HepG2 (cell line): Measurements from ENCODE around the gene AKAP12. TPM values are rescaled to one million over a fixed set of nuclear protein-coding genes. Genes with fewer than 3 reads are reported as not detected.

ENCODE experiments used
- AGO2 ChIP-seq: fragments of 200-400 bp; formaldehyde crosslinking; optimal IDR thresholded peaks from 2 replicates; pipeline ENCODE3; 2017; ENCODE audit warnings: mild to moderate bottlenecking, low read depth, low read length, moderate library complexity
- BRF2 ChIP-seq: sonication (generic); formaldehyde crosslinking; IDR thresholded peaks from 2 replicates; pipeline ENCODE4 v1.8.1; 2022; ENCODE audit warnings: mild to moderate bottlenecking, missing genetic modification reagents
- ERF ChIP-seq: IDR thresholded peaks from 2 replicates; pipeline ENCODE4 v1.6.1; 2018; ENCODE audit warnings: missing biosample characterization, missing genetic modification reagents
- GABPA ChIP-seq, 2 experiments: IDR thresholded peaks; 2 replicates each; pipeline ENCODE4 v1.6.1; 2011 to 2016; ENCODE audit warnings: low read depth in 2 of 2, low read length in 1 of 2, missing biosample characterization in 1 of 2, missing genetic modification characterization in 1 of 2
- MAX ChIP-seq: IDR thresholded peaks from 2 replicates; pipeline ENCODE4 v1.6.1; 2012; ENCODE audit warnings: inconsistent platforms
- NFIB ChIP-seq: sonication (generic); formaldehyde crosslinking; IDR thresholded peaks from 2 replicates; pipeline ENCODE4 v1.9.0; 2021; ENCODE audit warnings: missing genetic modification reagents, mild to moderate bottlenecking, borderline replicate concordance
- POGZ ChIP-seq: sonication (generic); formaldehyde crosslinking; IDR thresholded peaks from 2 replicates; pipeline ENCODE4 v1.4.0; 2020; ENCODE audit warnings: mild to moderate bottlenecking, missing genetic modification reagents
- POLR2AphosphoS2 ChIP-seq: IDR thresholded peaks from 2 replicates; pipeline ENCODE4 v1.6.1; 2011; ENCODE audit warnings: low read depth, low read length, improper control_type of control experiment
- REPIN1 ChIP-seq: sonication (generic); formaldehyde crosslinking; IDR thresholded peaks from 2 replicates; pipeline ENCODE4 v1.8.0; 2022; ENCODE audit warnings: missing genetic modification reagents, low read depth, mild to moderate bottlenecking, borderline replicate concordance
- RFXAP ChIP-seq: sonication (generic); formaldehyde crosslinking; IDR thresholded peaks from 2 replicates; pipeline ENCODE4 v1.4.0; 2020; ENCODE audit warnings: missing genetic modification reagents, borderline replicate concordance
- SIX1 ChIP-seq: sonication (generic); formaldehyde crosslinking; IDR thresholded peaks from 2 replicates; pipeline ENCODE4 v1.4.0; 2020; ENCODE audit warnings: missing genetic modification reagents, borderline replicate concordance
- SNAPC2 ChIP-seq: sonication (generic); formaldehyde crosslinking; IDR thresholded peaks from 2 replicates; pipeline ENCODE4 v1.8.1; 2022; ENCODE audit warnings: mild to moderate bottlenecking, missing genetic modification reagents
- STAT5B ChIP-seq: sonication (generic); formaldehyde crosslinking; IDR thresholded peaks from 2 replicates; pipeline ENCODE4 v1.4.0; 2020; ENCODE audit warnings: missing genetic modification reagents
- TAF1 ChIP-seq: sonication (generic); formaldehyde crosslinking; IDR thresholded peaks from 2 replicates; pipeline ENCODE4 v1.4.0; 2020; ENCODE audit warnings: missing genetic modification reagents
- TBX2 ChIP-seq: sonication (generic); formaldehyde crosslinking; IDR thresholded peaks from 2 replicates; pipeline ENCODE4 v1.5.0; 2020; ENCODE audit warnings: missing genetic modification reagents, mild to moderate bottlenecking, borderline replicate concordance
- ZBTB38 ChIP-seq: sonication (generic); formaldehyde crosslinking; IDR thresholded peaks from 2 replicates; pipeline ENCODE4 v1.5.1; 2020; ENCODE audit warnings: mild to moderate bottlenecking, missing genetic modification reagents
- ZIK1 ChIP-seq: sonication (generic); formaldehyde crosslinking; IDR thresholded peaks from 2 replicates; pipeline ENCODE4 v1.5.0; 2020; ENCODE audit warnings: mild to moderate bottlenecking, low read depth, missing genetic modification reagents, borderline replicate concordance
- ZNF234 ChIP-seq: sonication (generic); formaldehyde crosslinking; conservative IDR thresholded peaks from 2 replicates; pipeline ENCODE4 v1.5.1; 2020; ENCODE audit warnings: mild to moderate bottlenecking, missing genetic modification reagents
- ZNF275 ChIP-seq: sonication (generic); formaldehyde crosslinking; IDR thresholded peaks from 2 replicates; pipeline ENCODE4 v1.8.0; 2022; ENCODE audit warnings: missing genetic modification reagents, mild to moderate bottlenecking, inconsistent platforms, borderline replicate concordance
- ZNF333 ChIP-seq: sonication (generic); formaldehyde crosslinking; IDR thresholded peaks from 2 replicates; pipeline ENCODE4 v1.4.0; 2020; ENCODE audit warnings: mild to moderate bottlenecking, missing genetic modification reagents, borderline replicate concordance
- ZNF446 ChIP-seq: sonication (generic); formaldehyde crosslinking; IDR thresholded peaks from 2 replicates; pipeline ENCODE4 v1.5.0; 2020; ENCODE audit warnings: mild to moderate bottlenecking, missing genetic modification reagents
- ZNF574 ChIP-seq: sonication (generic); formaldehyde crosslinking; IDR thresholded peaks from 2 replicates; pipeline ENCODE4 v1.4.0; 2020; ENCODE audit warnings: missing genetic modification reagents
- ZNF660 ChIP-seq: sonication (generic); formaldehyde crosslinking; IDR thresholded peaks from 2 replicates; pipeline ENCODE4 v1.5.1; 2020; ENCODE audit warnings: mild to moderate bottlenecking, low read depth, missing genetic modification reagents, borderline replicate concordance
- ZNF768 ChIP-seq: sonication (generic); formaldehyde crosslinking; IDR thresholded peaks from 2 replicates; pipeline ENCODE4 v1.4.0; 2020; ENCODE audit warnings: missing genetic modification reagents
- ZSCAN31 ChIP-seq: sonication (generic); formaldehyde crosslinking; IDR thresholded peaks from 2 replicates; pipeline ENCODE4 v1.5.0; 2020; ENCODE audit warnings: low read depth, mild to moderate bottlenecking, missing genetic modification reagents
- polyA plus RNA-seq, 8 experiments: library from polyadenylated mRNA; depleted of rRNA in 3 of 8; stranded (reverse) in 7 of 8; unstranded in 1 of 8; fragments of >200 nt; fragmentation: Illumina TruSeq in 4 of 8; extraction: Trizol in 4 of 8; gene quantifications; 2 replicates each; pipeline versions ENCODE4 v1.2.1 to v1.2.3, GENCODE V29; 2011 to 2016; ENCODE audit warnings: low read depth in 4 of 8, missing spikeins in 1 of 8, mixed read lengths in 1 of 8; ENCODE audit not compliant: insufficient read depth in 1 of 8
- total RNA-seq, 5 experiments: library from RNA; depleted of rRNA; stranded (reverse); fragments of >200 nt; fragmentation: Illumina TruSeq; extraction: Trizol; gene quantifications; 2 replicates each; pipeline ENCODE4 v1.2.3, GENCODE V29; 2016; ENCODE audit warnings: low read depth in 1 of 5

AKAP12 gene
- total and polyA plus RNA-seq, 2 of the 13 experiments (the other 11 are each of a cell fraction or from before 2014, with no cell fraction given), result 10.6 to 19.0 TPM

GRCh38 chr6:151390276-151390850, 150.6 kb downstream of the AKAP12 start (continued):
- no peak for TF ChIP-seq NFIB (CRISPR knock-in tag)
- TF ChIP-seq BRF2 (CRISPR knock-in tag), result 0 out of 2 replicates have a peak, but pooled peaks have one; percentile 6
- TF ChIP-seq MAX, result peak; percentile 64; the same call in 1 of the 2 replicates
- TF ChIP-seq ZNF768 (CRISPR knock-in tag), result peak; percentile 9; the same call in 1 of the 2 replicates
- peak; percentile 13; the same call in 1 of the 2 replicates for TF ChIP-seq ZSCAN31 (CRISPR knock-in tag)
- peak; percentile 67; the same call in 1 of the 2 replicates for TF ChIP-seq ZBTB38
- TF ChIP-seq ZNF333, result no peak
- peak; percentile 33; the same call in 1 of the 2 replicates for TF ChIP-seq SIX1
- peak; percentile 10; the same call in 1 of the 2 replicates for TF ChIP-seq POLR2AphosphoS2
- TF ChIP-seq ERF, result peak; percentile 90
- peak; percentile 81 for TF ChIP-seq AGO2
- TF ChIP-seq POGZ, result no peak; the same call in 1 of the 2 replicates
- TF ChIP-seq GABPA (IDR thresholded peaks at IDR 0.05; ENCODE audit: low read depth, low read length), result peak; percentile 39; the same call in 1 of the 2 replicates
- peak; percentile 24; the same call in 1 of the 2 replicates for TF ChIP-seq GABPA (CRISPR knock-in tag; IDR thresholded peaks at IDR 0.05; ENCODE audit: low read depth)
- TF ChIP-seq STAT5B (CRISPR knock-in tag), result peak; percentile 17; the same call in 1 of the 2 replicates
- no peak; the same call in 1 of the 2 replicates for TF ChIP-seq ZIK1 (CRISPR knock-in tag)
- peak; percentile 89 for TF ChIP-seq ZNF574 (CRISPR knock-in tag)
- TF ChIP-seq ZNF446, result peak; percentile 58
- no peak for TF ChIP-seq ZNF660 (CRISPR knock-in tag)
- peak; percentile 63; the same call in 1 of the 2 replicates for TF ChIP-seq TAF1 (CRISPR knock-in tag)
- TF ChIP-seq RFXAP (CRISPR knock-in tag), result peak; percentile 77; the same call in 1 of the 2 replicates
- 0 out of 2 replicates have a peak, but pooled peaks have one; percentile 62 for TF ChIP-seq ZNF275 (CRISPR knock-in tag)
- peak; percentile 51; the same call in 1 of the 2 replicates for TF ChIP-seq REPIN1 (CRISPR knock-in tag)
- TF ChIP-seq SNAPC2 (CRISPR knock-in tag), result no peak
- TF ChIP-seq ZNF234 (CRISPR knock-in tag), result peak; percentile 85
- TF ChIP-seq TBX2, result peak; percentile 70
